HG02642 (cell line): Measurements from ENCODE around the gene RAI1.
A peak's percentile ranks its signal among the peaks of the same experiment; 100 is the strongest.

Experiments
- ATAC-seq: cut with Tn5 transposase; IDR thresholded peaks from one replicate; pipeline ENCODE4 v1.9.1; 2021; ENCODE audit warnings: mild to moderate bottlenecking; ENCODE audit not compliant: unreplicated experiment, poor library complexity

RAI1 gene

DNA sequence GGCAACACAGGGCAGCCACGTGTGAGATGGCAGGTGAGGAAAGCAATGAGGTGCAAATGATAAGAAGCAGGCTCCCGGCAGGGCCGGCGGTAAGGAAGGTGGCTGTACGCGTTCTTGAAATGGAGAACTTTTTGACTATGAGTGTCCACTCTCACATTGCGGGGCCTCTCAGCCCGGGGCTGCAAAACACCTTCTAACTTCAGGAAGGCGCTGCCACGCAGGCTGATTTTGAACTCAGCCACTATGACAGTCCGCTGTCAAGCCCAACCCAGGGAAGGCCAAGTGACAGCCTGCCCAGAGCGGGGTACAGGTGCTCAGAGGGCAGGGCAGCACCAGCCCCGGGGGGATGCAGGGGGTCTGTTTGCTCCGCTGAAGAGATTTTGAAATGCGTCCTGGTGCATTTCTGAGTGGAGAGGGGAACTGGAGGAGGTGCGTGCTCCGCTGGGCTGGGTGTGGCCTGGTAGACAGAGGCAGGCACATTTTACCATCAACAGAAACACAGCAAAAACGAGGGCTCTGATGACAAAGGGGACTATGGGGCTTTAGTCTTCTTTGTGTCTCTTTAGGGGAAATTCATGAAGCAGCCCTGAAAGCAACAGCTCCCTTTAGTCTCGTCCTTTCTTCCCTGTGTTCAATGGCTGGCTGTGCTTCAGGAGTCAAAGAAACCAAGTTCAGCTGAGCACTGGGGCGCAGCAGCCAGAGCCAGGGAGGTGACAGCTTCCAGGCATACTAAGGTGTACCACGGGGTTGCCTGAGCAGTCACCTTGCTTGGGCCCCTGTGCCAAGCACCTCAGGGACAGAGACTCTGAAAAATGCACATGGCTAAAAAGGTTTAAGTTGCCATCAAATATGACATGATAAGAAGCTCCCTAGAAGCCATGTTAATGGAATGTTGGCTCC is 170.1 kb downstream of the RAI1 start:
- ATAC-seq, result no peak

DNA sequence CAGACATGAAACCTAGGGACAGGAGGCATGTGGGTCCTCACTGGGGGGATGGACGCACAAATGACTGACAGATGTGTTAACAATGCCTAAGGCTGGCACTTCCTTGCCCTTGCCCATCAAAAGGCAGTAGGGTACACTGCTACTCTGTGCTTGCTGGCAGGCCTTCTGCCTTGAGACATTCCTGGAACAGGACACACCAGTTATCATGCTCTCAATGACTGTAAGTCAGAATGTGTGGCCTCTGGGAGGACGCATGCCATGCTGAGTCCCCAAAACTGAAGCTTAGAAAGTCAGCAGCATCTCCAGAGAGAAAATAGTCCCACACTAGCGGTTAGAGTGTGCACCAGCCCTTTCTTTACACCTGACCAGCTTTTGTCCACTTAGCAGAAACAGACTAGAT is 171.7 kb downstream of the RAI1 start:
- ATAC-seq, result no peak

DNA sequence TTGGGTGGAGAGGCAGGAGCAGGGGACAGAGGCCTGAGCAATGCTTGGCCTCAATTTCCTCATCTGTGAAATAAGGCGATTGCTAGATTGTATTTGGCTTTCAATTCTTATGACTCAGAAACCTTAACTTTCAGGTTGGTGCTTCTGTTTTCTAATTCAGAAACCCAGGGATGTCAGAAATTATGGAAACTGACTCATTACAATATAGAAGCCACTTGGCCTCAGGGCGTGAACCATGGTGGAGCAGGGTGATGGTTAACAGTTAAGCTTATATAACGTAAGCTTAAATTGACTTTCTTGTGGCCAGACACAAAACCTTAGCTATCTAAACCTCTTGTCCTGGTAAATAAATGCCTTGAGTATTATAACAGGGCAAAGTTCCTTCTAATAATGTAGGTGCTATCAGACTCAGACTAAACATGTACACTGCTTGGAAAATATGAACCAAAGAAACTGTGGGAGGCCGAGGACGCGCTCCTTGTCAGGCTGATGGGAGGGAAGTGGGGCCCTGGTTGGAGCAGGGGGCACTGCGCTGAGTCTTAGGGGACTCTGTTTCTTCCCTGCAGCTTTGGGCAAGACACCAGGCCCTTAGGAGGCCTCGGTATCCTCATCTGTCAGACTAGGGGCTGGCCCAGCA is 172.7 kb downstream of the RAI1 start:
- ATAC-seq, result no peak

DNA sequence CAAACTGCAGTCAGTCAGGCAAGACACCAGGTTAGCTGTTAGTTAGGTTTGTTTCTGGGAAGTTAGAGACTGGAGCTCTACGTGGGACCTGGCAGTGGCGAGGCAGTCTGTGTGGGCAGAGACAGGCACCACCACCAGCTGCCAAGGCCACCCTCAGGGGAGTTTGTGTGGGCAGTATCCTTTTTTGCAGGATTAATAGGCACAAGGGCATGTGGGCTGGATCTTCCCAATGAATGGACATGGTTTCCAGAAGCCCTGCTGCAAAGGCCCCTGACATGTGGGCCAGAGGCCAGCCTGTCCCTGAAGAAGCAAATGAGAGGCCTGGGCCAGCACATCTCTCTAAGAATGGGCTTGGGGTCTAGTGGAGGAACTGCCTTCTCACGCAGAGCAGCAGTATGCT is 174.7 kb downstream of the RAI1 start:
- ATAC-seq, result no peak

DNA sequence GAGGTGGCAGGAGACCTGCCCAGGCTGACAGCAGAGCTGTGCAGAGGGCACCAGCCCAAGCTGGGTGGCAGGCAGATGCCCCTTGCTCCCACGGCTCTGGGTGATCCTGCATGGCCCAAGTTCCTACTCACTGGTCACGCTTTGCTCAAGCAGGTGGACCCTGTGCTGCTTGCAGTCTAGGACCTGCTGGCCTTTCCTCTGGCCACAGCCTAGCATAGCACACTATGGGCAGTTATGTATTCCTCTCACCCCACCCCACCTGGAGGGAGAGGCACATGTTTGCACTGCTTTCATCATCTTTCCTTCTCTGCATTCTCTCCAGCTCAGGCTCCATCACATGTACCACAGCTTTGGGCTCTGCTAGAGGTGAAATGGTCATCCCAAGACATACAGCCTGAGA is 175.1 kb downstream of the RAI1 start:
- no peak for ATAC-seq

DNA sequence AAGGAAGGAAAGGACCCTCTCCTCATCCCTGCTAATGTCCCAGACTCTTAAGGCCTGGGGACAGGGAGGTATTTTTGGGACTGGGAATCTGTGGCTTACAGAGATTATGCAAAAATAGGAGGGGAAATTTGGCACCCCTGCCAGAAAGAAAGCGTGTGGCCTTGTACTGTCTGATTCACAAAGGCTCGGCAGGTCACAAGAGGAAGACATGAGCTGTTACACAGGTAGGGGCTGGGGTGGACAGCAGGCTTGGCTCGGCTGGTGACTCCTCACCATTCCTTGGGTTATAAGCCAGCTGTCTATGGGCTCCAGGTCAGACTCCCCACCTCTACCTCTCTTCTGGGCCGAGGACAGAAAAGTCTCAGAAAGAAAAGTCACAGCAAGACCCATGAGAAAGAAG is 176.2 kb downstream of the RAI1 start:
- no peak for ATAC-seq

DNA sequence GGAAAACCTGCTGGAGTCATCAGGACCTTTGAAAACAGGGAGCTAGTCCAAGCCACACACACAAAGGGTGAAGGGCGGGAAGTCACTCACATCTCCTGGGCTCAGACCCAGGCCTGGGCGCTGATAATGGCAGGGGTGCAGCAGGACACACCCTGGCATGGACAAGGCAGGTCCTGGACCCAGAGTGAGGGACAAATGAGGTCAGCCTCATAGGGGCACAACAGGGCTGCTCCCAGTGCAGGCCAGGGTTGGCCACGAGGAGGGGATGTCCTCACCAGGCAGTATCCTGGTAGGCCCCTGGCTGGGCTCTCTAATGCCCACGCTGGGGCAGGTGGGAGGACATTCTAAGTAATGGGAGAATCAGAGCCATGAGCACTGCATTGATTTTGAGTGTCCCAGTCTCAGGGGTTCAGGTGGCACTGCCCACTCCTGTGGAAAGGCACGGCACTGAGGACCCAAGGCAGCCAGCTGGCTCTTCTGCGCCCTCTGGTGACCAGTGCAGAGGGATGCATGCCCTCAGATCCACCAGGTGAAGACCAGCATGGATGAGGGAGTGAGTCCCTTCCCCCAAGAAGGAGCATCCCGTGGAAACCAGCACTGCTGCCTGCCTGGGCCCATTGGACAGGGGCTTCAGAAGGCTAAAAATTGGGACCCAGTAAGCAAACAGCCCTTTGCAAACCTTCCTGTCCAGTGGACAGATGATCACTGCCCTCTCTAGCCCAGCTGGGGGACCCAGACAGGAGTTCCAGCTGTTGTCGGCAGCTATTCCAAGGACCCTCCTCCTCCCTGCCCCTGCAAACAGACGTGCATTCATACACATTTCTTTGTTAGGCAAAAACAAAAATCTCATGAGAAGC is 178.9 kb downstream of the RAI1 start:
- peak; percentile 68 for ATAC-seq

DNA sequence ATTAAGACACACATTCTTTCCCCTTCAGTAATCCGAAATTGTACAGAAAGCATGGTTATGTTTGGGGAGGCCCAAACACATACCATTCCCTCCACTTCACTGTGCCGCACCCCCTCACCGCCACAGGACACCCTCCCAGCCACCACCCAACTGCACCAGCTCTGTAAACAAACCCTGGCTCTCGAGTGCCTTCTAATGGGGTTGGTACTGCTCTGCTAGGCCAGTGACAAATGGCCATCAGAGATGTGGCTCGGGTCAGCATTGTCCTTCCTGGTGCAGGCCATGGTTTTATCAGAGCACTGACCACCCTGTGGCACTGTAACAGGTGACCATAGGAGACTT is 179.5 kb downstream of the RAI1 start:
- ATAC-seq, result no peak
